HepG2 (cell line): ENCODE results near the gene IQGAP3. TPM values are rescaled to one million over a fixed set of nuclear protein-coding genes. Genes with fewer than 3 reads are reported as not detected.

Experiments
- ATF1 ChIP-seq: IDR thresholded peaks from 2 replicates; pipeline ENCODE4 v1.6.1; 2016; ENCODE audit warnings: mild to moderate bottlenecking, control low read depth
- EEA1 ChIP-seq: sonication (generic); formaldehyde crosslinking; IDR thresholded peaks from 2 replicates; pipeline ENCODE4 v1.5.1; 2020; ENCODE audit warnings: mild to moderate bottlenecking, missing genetic modification reagents, borderline replicate concordance
- GLI4 ChIP-seq: sonication (generic); formaldehyde crosslinking; IDR thresholded peaks from 2 replicates; pipeline ENCODE4 v1.5.1; 2020; ENCODE audit warnings: missing genetic modification reagents, mild to moderate bottlenecking, moderate library complexity, borderline replicate concordance
- SNAPC2 ChIP-seq: sonication (generic); formaldehyde crosslinking; IDR thresholded peaks from 2 replicates; pipeline ENCODE4 v1.8.1; 2022; ENCODE audit warnings: mild to moderate bottlenecking, missing genetic modification reagents
- TBX2 ChIP-seq: sonication (generic); formaldehyde crosslinking; IDR thresholded peaks from 2 replicates; pipeline ENCODE4 v1.5.0; 2020; ENCODE audit warnings: missing genetic modification reagents, mild to moderate bottlenecking, borderline replicate concordance
- THAP9 ChIP-seq: sonication (generic); formaldehyde crosslinking; IDR thresholded peaks from 2 replicates; pipeline ENCODE4; 2020; ENCODE audit warnings: missing genetic modification reagents, mild to moderate bottlenecking, borderline replicate concordance
- ZHX1 ChIP-seq: sonication (generic); formaldehyde crosslinking; IDR thresholded peaks from 2 replicates; pipeline ENCODE4 v1.8.1; 2022; ENCODE audit warnings: low read depth, mild to moderate bottlenecking, missing genetic modification reagents
- ZNF770 ChIP-seq: sonication (generic); formaldehyde crosslinking; IDR thresholded peaks from 2 replicates; pipeline ENCODE4 v1.5.0; 2020; ENCODE audit warnings: mild to moderate bottlenecking, missing genetic modification reagents
- polyA plus RNA-seq, 8 experiments: library from polyadenylated mRNA; depleted of rRNA in 3 of 8; stranded (reverse) in 7 of 8; unstranded in 1 of 8; fragments of >200 nt; fragmentation: Illumina TruSeq in 4 of 8; extraction: Trizol in 4 of 8; gene quantifications; 2 replicates each; pipeline versions ENCODE4 v1.2.1 to v1.2.3, GENCODE V29; 2011 to 2016; ENCODE audit warnings: low read depth in 4 of 8, missing spikeins in 1 of 8, mixed read lengths in 1 of 8; ENCODE audit not compliant: insufficient read depth in 1 of 8
- total RNA-seq, 5 experiments: library from RNA; depleted of rRNA; stranded (reverse); fragments of >200 nt; fragmentation: Illumina TruSeq; extraction: Trizol; gene quantifications; 2 replicates each; pipeline ENCODE4 v1.2.3, GENCODE V29; 2016; ENCODE audit warnings: low read depth in 1 of 5

The IQGAP3 gene
- total and polyA plus RNA-seq, 2 of the 13 experiments (the other 11 are each of a cell fraction or from before 2014, with no cell fraction given): 13.5 to 14.1 TPM

GRCh38 chr1:156590326-156591180, 18.2 kb upstream of the IQGAP3 start (continued):
- TF ChIP-seq ZHX1 (CRISPR knock-in tag) (no peak), GLI4 (CRISPR knock-in tag) (no peak), SNAPC2 (peak; percentile 78), TBX2 (CRISPR knock-in tag) (0 out of 2 replicates have a peak, but pooled peaks have one; percentile 23), THAP9 (CRISPR knock-in tag) (no peak), ATF1 (CRISPR knock-in tag) (0 out of 2 replicates have a peak, but pooled peaks have one; percentile 36), EEA1 (no peak), ZNF770 (CRISPR knock-in tag) (peak; percentile 91)
